SK-N-SH treated with all-trans-retinoic acid at 6 μM for 48 hours (cell line): ENCODE data around the gene SLC6A16.

ENCODE experiments used
- ATAC-seq: fragments of 200-7000 bp; cut with Tn5 transposase; 3 replicates; pipeline ENCODE4 v1.9.1; 2020; ENCODE audit warnings: mild to moderate bottlenecking, moderate library complexity
- ARNTL ChIP-seq: fragments of 450-650 bp; formaldehyde crosslinking; IDR thresholded peaks from 2 replicates; pipeline ENCODE4 v1.5.0; 2020; ENCODE audit warnings: low read depth, mild to moderate bottlenecking, moderate library complexity, borderline replicate concordance
- BACH2 ChIP-seq: fragments of 250-450 bp; sonication (Bioruptor Pico); IDR thresholded peaks from 2 replicates; pipeline ENCODE4 v1.9.0; 2021; ENCODE audit warnings: mild to moderate bottlenecking, borderline replicate concordance
- CSDC2 ChIP-seq: fragments of 250-450 bp; sonication (Bioruptor Pico); IDR thresholded peaks from 2 replicates; pipeline ENCODE4 v1.5.0; 2020; ENCODE audit warnings: mild to moderate bottlenecking, moderate library complexity
- ESRRG ChIP-seq: fragments of 250-450 bp; sonication (Bioruptor Pico); IDR thresholded peaks from 2 replicates; pipeline ENCODE4 v1.6.1; 2021; ENCODE audit warnings: mild to moderate bottlenecking
- GLIS3 ChIP-seq: fragments of 250-450 bp; sonication (Bioruptor Pico); IDR thresholded peaks from 2 replicates; pipeline ENCODE4 v1.5.0; 2020; ENCODE audit warnings: mild to moderate bottlenecking, moderate library complexity
- ISL1 ChIP-seq: fragments of 250-450 bp; sonication (Bioruptor Pico); IDR thresholded peaks from 2 replicates; pipeline ENCODE4 v2.1.2; 2022; ENCODE audit warnings: mild to moderate bottlenecking, moderate library complexity
- OSR1 ChIP-seq: fragments of 250-450 bp; sonication (Bioruptor Pico); IDR thresholded peaks from 2 replicates; pipeline ENCODE4 v1.8.0; 2022; ENCODE audit warnings: moderate library complexity, mild to moderate bottlenecking, inconsistent platforms
- PPARA ChIP-seq: fragments of 250-450 bp; sonication (Bioruptor Pico); IDR thresholded peaks from 2 replicates; pipeline ENCODE4 v1.5.0; 2020; ENCODE audit warnings: mild to moderate bottlenecking, borderline replicate concordance
- RARB ChIP-seq: fragments of 250-450 bp; sonication (Bioruptor Pico); IDR thresholded peaks from 2 replicates; pipeline ENCODE4 v1.8.0; 2021; ENCODE audit warnings: mild to moderate bottlenecking, moderate library complexity
- SNAI2 ChIP-seq: fragments of 250-450 bp; sonication (Bioruptor Pico); IDR thresholded peaks from 2 replicates; pipeline ENCODE4 v1.5.0; 2020; ENCODE audit warnings: mild to moderate bottlenecking, moderate library complexity
- TCF4 ChIP-seq: fragments of 250-450 bp; sonication (Bioruptor Pico); IDR thresholded peaks from 2 replicates; pipeline ENCODE4 v1.8.0; 2021; ENCODE audit warnings: mild to moderate bottlenecking, moderate library complexity, borderline replicate concordance
- TOX ChIP-seq: fragments of 250-450 bp; sonication (Bioruptor Pico); IDR thresholded peaks from 2 replicates; pipeline ENCODE4 v1.8.0; 2021; ENCODE audit warnings: mild to moderate bottlenecking, moderate library complexity, borderline replicate concordance
- ZC3H10 ChIP-seq: fragments of 250-450 bp; sonication (Bioruptor Pico); IDR thresholded peaks from 2 replicates; pipeline ENCODE4 v1.5.1; 2021; ENCODE audit warnings: mild to moderate bottlenecking, moderate library complexity
- ZFP3 ChIP-seq: fragments of 250-450 bp; sonication (Bioruptor Pico); IDR thresholded peaks from 2 replicates; pipeline ENCODE4 v1.5.0; 2020; ENCODE audit warnings: mild to moderate bottlenecking, moderate library complexity
- ZFP30 ChIP-seq: fragments of 450-650 bp; formaldehyde crosslinking; IDR thresholded peaks from 2 replicates; pipeline ENCODE4 v1.5.0; 2022; ENCODE audit warnings: mild to moderate bottlenecking, moderate library complexity
- ZNF565 ChIP-seq: fragments of 450-650 bp; formaldehyde crosslinking; conservative IDR thresholded peaks from 2 replicates; pipeline ENCODE4 v1.5.0; 2020; ENCODE audit warnings: low read depth, mild to moderate bottlenecking, moderate library complexity
- ZNF70 ChIP-seq: fragments of 450-650 bp; formaldehyde crosslinking; IDR thresholded peaks from 2 replicates; pipeline ENCODE4 v1.5.0; 2020; ENCODE audit warnings: mild to moderate bottlenecking, moderate library complexity
- ZNF8 ChIP-seq: fragments of 450-650 bp; formaldehyde crosslinking; IDR thresholded peaks from 2 replicates; pipeline ENCODE4 v1.5.0; 2020; ENCODE audit warnings: mild to moderate bottlenecking, moderate library complexity
- TF ChIP-seq, protein P1 (sequence below): fragments of 250-450 bp; sonication (Bioruptor Pico); IDR thresholded peaks from 2 replicates; pipeline ENCODE4 v1.8.0; 2020; ENCODE audit warnings: mild to moderate bottlenecking, moderate library complexity, borderline replicate concordance
- TF ChIP-seq, protein P2 (sequence below): fragments of 250-450 bp; sonication (Bioruptor Pico); IDR thresholded peaks from 2 replicates; pipeline ENCODE4 v1.5.0; 2020; ENCODE audit warnings: mild to moderate bottlenecking, moderate library complexity
- TF ChIP-seq, protein P3 (sequence below): fragments of 250-450 bp; sonication (Bioruptor Pico); IDR thresholded peaks from 2 replicates; pipeline ENCODE4 v1.5.1; 2020; ENCODE audit warnings: low read depth, mild to moderate bottlenecking, moderate library complexity
- TF ChIP-seq, protein P4 (sequence below): fragments of 250-450 bp; sonication (Bioruptor Pico); IDR thresholded peaks from 2 replicates; pipeline ENCODE4 v1.5.1; 2021; ENCODE audit warnings: mild to moderate bottlenecking, moderate library complexity
- TF ChIP-seq, protein P5 (sequence below): fragments of 250-450 bp; sonication (Bioruptor Pico); IDR thresholded peaks from 2 replicates; pipeline ENCODE4 v1.8.0; 2021; ENCODE audit warnings: low read depth, mild to moderate bottlenecking, moderate library complexity, borderline replicate concordance

The SLC6A16 gene

DNA sequence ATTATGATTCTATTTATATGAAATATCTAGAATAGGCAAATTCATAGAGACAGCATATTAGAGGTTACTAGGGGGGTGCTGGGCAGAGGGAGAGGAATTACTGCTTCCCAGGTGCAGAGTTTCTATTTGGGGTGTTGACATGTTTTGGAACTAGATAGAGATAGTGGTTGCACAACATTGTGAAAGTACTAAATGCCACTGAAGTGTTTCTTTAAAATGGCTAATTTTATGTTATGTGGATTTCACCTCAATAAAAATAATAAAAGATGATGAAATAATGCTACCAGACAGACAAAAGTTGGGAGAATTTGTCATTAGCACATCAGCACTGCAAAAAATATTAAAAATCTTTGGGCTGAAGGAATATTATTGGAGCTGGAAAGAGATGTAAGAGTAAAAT is 63.4 kb downstream of the SLC6A16 start:
- no peak for ATAC-seq
- TF ChIP-seq SNAI2 (CRISPR knock-in tag) (no peak), TOX (no peak), ZFP3 (CRISPR knock-in tag) (no peak), ARNTL (no peak)
- TF ChIP-seq, protein P1, sequence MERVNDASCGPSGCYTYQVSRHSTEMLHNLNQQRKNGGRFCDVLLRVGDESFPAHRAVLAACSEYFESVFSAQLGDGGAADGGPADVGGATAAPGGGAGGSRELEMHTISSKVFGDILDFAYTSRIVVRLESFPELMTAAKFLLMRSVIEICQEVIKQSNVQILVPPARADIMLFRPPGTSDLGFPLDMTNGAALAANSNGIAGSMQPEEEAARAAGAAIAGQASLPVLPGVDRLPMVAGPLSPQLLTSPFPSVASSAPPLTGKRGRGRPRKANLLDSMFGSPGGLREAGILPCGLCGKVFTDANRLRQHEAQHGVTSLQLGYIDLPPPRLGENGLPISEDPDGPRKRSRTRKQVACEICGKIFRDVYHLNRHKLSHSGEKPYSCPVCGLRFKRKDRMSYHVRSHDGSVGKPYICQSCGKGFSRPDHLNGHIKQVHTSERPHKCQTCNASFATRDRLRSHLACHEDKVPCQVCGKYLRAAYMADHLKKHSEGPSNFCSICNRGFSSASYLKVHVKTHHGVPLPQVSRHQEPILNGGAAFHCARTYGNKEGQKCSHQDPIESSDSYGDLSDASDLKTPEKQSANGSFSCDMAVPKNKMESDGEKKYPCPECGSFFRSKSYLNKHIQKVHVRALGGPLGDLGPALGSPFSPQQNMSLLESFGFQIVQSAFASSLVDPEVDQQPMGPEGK (CRISPR knock-in tag): no peak
- TF ChIP-seq, all 23 proteins: peak for 0

DNA sequence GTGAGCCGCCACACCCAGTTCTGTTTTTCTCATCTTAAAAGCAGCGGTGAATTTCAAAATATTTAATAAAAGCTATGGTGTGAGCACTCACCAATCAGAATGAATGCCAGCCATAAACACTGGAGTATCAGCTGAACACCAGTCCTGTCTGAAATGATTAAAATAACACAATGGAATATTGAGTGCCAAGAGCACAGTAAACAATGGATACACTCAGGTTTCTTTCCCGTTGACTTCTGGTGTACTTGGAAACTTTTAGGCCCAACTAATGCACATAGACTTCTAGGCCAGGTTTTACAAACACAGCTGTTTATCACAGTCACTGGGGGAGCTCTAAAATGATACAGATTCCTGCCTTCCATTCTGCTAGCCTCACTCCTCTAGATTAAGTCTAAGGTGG is 68.3 kb downstream of the SLC6A16 start:
- ATAC-seq: no peak
- TF ChIP-seq BACH2 (CRISPR knock-in tag) (no peak), ESRRG (CRISPR knock-in tag) (no peak), SNAI2 (CRISPR knock-in tag) (no peak), GLIS3 (CRISPR knock-in tag) (no peak), ZFP3 (CRISPR knock-in tag) (no peak), PPARA (CRISPR knock-in tag) (no peak), TCF4 (no peak), TOX (no peak), OSR1 (CRISPR knock-in tag) (no peak), ZNF565 (no peak), ISL1 (CRISPR knock-in tag) (no peak), ZNF8 (CRISPR knock-in tag) (no peak), ZNF70 (CRISPR knock-in tag) (no peak), ARNTL (no peak), CSDC2 (CRISPR knock-in tag) (no peak), RARB (CRISPR knock-in tag) (no peak)
- TF ChIP-seq, protein P1 (CRISPR knock-in tag): no peak
- TF ChIP-seq, protein P2, sequence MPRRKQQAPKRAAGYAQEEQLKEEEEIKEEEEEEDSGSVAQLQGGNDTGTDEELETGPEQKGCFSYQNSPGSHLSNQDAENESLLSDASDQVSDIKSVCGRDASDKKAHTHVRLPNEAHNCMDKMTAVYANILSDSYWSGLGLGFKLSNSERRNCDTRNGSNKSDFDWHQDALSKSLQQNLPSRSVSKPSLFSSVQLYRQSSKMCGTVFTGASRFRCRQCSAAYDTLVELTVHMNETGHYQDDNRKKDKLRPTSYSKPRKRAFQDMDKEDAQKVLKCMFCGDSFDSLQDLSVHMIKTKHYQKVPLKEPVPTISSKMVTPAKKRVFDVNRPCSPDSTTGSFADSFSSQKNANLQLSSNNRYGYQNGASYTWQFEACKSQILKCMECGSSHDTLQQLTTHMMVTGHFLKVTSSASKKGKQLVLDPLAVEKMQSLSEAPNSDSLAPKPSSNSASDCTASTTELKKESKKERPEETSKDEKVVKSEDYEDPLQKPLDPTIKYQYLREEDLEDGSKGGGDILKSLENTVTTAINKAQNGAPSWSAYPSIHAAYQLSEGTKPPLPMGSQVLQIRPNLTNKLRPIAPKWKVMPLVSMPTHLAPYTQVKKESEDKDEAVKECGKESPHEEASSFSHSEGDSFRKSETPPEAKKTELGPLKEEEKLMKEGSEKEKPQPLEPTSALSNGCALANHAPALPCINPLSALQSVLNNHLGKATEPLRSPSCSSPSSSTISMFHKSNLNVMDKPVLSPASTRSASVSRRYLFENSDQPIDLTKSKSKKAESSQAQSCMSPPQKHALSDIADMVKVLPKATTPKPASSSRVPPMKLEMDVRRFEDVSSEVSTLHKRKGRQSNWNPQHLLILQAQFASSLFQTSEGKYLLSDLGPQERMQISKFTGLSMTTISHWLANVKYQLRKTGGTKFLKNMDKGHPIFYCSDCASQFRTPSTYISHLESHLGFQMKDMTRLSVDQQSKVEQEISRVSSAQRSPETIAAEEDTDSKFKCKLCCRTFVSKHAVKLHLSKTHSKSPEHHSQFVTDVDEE (CRISPR knock-in tag): no peak
- TF ChIP-seq, protein P3, sequence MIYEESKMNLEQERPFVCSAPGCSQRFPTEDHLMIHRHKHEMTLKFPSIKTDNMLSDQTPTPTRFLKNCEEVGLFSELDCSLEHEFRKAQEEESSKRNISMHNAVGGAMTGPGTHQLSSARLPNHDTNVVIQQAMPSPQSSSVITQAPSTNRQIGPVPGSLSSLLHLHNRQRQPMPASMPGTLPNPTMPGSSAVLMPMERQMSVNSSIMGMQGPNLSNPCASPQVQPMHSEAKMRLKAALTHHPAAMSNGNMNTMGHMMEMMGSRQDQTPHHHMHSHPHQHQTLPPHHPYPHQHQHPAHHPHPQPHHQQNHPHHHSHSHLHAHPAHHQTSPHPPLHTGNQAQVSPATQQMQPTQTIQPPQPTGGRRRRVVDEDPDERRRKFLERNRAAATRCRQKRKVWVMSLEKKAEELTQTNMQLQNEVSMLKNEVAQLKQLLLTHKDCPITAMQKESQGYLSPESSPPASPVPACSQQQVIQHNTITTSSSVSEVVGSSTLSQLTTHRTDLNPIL (CRISPR knock-in tag): no peak
- TF ChIP-seq, protein P4, sequence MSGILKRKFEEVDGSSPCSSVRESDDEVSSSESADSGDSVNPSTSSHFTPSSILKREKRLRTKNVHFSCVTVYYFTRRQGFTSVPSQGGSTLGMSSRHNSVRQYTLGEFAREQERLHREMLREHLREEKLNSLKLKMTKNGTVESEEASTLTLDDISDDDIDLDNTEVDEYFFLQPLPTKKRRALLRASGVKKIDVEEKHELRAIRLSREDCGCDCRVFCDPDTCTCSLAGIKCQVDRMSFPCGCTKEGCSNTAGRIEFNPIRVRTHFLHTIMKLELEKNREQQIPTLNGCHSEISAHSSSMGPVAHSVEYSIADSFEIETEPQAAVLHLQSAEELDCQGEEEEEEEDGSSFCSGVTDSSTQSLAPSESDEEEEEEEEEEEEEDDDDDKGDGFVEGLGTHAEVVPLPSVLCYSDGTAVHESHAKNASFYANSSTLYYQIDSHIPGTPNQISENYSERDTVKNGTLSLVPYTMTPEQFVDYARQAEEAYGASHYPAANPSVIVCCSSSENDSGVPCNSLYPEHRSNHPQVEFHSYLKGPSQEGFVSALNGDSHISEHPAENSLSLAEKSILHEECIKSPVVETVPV: no peak
- TF ChIP-seq, all 23 proteins: peak for 0

DNA sequence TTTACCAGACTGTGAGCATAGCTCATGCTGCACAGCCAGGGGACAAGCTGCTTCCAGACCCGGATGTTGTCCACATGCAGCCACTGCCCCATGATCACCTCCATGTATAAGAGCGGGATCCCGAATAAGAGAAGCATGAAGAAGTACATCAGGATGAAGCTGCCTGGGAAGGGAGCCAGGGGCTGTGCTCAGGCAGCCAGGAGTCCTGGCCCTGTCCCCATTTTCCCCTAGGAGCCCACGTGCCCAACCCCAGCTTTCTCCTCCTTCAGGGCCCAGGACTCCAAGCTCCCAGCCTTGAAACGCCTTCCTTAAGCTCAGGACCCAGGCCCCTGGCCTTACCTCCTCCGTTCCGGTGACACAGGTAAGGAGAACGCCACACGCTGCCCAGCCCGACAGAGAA is 69.3 kb downstream of the SLC6A16 start:
- ATAC-seq: no peak
- no peak for TF ChIP-seq ARNTL
- TF ChIP-seq ZNF8 (CRISPR knock-in tag): no peak
- no peak for TF ChIP-seq ZFP30 (CRISPR knock-in tag)
- TF ChIP-seq ZFP3 (CRISPR knock-in tag): no peak
- TF ChIP-seq PPARA (CRISPR knock-in tag): no peak
- no peak for TF ChIP-seq TOX
- TF ChIP-seq ZC3H10 (CRISPR knock-in tag): no peak
- no peak for TF ChIP-seq ZNF70 (CRISPR knock-in tag)
- TF ChIP-seq, protein P5, sequence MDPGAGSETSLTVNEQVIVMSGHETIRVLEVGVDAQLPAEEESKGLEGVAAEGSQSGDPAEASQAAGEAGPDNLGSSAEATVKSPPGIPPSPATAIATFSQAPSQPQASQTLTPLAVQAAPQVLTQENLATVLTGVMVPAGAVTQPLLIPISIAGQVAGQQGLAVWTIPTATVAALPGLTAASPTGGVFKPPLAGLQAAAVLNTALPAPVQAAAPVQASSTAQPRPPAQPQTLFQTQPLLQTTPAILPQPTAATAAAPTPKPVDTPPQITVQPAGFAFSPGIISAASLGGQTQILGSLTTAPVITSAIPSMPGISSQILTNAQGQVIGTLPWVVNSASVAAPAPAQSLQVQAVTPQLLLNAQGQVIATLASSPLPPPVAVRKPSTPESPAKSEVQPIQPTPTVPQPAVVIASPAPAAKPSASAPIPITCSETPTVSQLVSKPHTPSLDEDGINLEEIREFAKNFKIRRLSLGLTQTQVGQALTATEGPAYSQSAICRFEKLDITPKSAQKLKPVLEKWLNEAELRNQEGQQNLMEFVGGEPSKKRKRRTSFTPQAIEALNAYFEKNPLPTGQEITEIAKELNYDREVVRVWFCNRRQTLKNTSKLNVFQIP (CRISPR knock-in tag): no peak
- TF ChIP-seq, protein P4: no peak
- TF ChIP-seq ISL1 (CRISPR knock-in tag): no peak
- no peak for TF ChIP-seq CSDC2 (CRISPR knock-in tag)
- TF ChIP-seq, protein P2 (CRISPR knock-in tag): no peak
